Measurements from ENCODE around the gene FRYL.

DNA sequence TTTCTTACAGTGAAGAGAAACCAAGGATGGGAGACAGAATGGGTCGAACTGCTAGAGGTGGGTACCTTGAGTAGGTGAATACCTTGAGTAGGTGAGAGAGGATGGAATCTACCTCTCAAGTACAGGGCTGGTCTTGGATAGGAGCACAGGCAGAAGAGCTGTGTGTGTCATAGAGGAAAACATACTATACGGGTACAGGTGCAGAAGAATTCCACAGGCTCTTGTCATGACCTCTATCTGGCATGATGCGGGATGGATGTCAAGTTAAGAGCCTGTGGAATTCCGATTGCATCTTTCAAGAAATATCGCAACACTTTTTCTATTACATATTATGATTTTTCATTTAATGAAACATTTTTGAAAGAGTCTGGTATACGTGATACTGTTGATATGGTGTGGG, 32.8 kb upstream of the FRYL start:
- TF ChIP-seq, protein P1, sequence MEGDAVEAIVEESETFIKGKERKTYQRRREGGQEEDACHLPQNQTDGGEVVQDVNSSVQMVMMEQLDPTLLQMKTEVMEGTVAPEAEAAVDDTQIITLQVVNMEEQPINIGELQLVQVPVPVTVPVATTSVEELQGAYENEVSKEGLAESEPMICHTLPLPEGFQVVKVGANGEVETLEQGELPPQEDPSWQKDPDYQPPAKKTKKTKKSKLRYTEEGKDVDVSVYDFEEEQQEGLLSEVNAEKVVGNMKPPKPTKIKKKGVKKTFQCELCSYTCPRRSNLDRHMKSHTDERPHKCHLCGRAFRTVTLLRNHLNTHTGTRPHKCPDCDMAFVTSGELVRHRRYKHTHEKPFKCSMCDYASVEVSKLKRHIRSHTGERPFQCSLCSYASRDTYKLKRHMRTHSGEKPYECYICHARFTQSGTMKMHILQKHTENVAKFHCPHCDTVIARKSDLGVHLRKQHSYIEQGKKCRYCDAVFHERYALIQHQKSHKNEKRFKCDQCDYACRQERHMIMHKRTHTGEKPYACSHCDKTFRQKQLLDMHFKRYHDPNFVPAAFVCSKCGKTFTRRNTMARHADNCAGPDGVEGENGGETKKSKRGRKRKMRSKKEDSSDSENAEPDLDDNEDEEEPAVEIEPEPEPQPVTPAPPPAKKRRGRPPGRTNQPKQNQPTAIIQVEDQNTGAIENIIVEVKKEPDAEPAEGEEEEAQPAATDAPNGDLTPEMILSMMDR (IDR thresholded peaks at IDR 0.05) = no peak
- no peak for TF ChIP-seq POLR2A (IDR thresholded peaks at IDR 0.05; ENCODE audit: low read depth)
